NCI-H446 treated with DMSO at 0.1 percent for 48 hours (cell line): Measurements from ENCODE around the gene GREB1L.

ENCODE experiments used
- DNase-seq: peaks from one replicate; lab custom pipeline; 2025; lab: John Stamatoyannopoulos, UW

GREB1L gene

DNA sequence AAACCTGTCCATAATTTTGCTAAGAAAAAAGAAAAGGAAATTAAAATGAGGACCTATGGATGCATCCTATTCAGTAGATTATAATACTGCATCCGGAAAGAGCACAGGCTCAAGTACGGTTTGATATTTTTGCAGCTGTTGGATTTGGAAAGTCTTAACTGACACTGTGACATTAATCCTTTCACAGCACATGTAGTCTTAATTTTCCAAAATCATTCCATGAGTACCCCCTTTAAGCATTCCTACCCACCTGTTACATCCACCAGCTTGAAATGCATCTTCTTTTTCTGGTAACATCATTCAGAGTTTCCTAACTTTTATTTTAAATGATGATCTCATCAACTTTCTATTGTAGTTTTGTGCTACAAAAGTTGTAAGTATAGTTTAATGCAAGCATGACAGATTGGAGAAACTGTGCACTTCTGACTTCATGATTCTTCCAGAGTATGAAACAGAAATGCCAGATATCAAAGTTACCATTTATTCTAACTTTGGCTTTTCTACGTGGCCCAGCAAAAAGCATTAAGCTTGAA lies 244.9 kb downstream of the GREB1L start:
- DNase-seq = no peak

- peak; percentile 27 for DNase-seq
Observed at GRCh38 chr18:21489119-21489750, 247.2 kb downstream of the GREB1L start.

- no peak for DNase-seq
Observed at GRCh38 chr18:21489919-21490495, 248.0 kb downstream of the GREB1L start.

GRCh38 chr18:21490748-21491147 lies 248.7 kb downstream of the GREB1L start:
- DNase-seq = no peak

DNA sequence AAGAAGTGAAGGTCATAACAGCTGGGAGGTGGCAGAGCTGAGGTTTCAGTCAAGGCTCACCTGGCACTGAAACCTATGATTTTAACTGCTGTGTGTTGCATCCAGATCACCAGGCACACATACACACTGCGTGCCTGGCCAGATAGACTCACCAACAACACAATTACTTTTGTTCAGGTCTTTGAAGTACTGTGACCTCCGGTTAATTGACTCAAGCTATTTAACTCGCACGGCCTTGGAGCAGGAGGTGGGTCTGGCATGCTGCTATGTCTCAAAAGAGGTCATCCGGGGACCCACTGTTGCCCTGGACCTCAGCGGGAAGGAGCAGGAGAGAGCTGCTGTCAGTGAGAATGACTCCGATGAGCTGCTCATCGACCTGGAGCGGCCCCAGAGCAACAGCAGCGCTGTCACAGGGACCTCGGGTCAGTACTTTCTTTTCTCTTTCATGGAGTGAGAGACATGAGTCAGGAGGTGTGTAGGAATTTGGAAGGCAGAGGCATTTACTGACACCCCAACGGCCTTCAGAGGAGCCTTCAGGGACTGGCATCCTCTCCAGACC lies 254.3 kb downstream of the GREB1L start:
- DNase-seq = no peak

DNA sequence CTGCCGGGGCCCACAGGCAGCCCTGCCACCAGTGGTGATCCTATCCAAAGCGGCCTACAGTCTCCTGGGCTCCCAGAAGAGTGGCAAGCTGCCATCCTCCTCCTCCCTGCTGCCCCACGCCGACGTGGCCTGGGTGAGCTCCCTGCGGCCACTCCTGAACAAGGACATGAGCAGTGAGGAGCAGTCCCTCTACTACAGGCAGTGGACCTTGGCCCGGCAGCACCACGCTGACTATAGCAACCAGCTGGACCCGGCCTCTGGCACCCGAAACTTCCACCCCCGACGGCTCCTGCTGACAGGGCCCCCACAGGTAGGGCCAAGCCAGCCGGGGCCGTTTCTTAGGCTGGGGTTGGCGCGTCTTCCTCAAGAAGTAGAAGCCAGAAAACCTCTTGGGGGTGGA lies 258.0 kb downstream of the GREB1L start:
- DNase-seq = no peak

DNA sequence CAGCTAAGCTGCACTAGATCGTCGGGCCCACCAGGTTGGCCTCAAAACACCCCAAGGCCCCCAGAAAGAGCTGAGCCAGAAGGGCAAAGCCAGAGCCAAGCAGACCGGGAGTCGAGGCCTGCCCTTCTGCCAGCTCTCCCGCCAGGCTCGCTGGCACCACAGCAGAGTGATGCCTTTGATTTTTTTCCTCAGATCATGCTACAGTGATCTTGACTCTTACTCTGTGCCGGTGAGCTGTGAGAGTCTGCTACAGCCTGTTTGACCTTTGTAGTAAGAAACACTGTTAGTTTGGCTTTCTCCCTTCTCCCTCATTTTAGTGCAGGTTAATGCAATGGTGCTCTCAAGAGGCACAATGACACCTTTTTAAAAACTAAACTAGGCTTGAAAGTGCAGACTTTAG lies 260.6 kb downstream of the GREB1L start:
- no peak for DNase-seq

GRCh38 chr18:21507913-21508701 lies 266.1 kb downstream of the GREB1L start:
- no peak for DNase-seq

- no peak for DNase-seq
Observed at GRCh38 chr18:21509062-21509461, 267.0 kb downstream of the GREB1L start.

DNA sequence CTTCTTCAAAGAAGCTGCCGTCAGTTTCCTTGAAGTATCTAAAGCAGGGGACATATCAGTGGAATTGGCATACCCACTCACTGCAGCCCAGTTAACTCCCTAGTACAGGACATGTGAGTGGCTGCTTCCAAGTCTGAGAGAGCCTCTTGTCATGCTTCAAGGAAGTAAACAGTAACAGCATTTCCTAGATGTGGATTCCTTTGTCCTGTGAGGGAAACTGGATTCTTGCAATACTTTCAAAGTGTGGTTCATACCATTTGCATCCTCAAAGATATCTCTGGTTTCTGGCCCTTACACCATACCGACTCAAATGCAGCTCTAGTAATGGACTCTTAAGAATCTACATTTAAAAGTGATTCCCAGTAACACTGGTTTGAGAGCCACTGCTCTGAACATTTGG lies 271.3 kb downstream of the GREB1L start:
- DNase-seq = no peak

- no peak for DNase-seq
Observed at GRCh38 chr18:21513741-21514140, 271.7 kb downstream of the GREB1L start.

DNA sequence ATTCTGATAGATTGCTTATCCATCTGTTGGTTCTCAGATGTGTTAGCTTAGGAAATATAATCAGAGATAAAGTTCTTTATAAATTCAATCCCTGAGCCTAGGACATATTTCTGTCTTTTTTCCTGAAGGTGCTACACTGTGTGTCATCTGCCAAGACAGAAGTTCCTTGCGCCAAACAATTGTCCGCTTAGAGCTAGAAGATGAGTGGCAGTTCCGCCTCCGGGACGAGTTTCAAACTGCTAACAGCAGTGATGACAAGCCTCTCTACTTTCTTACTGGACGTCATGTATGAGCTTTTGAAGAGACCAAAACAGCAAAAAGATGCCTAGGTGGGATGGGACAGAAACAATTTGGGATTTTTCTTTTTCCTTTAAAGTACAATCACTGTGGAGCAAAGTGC lies 280.5 kb downstream of the GREB1L start:
- DNase-seq = no peak

GRCh38 chr18:21525916-21526315 lies 283.9 kb downstream of the GREB1L start:
- no peak for DNase-seq

GRCh38 chr18:21526463-21526862 lies 284.4 kb downstream of the GREB1L start:
- DNase-seq = no peak

GRCh38 chr18:21534327-21534726 lies 292.3 kb downstream of the GREB1L start:
- DNase-seq = no peak

DNA sequence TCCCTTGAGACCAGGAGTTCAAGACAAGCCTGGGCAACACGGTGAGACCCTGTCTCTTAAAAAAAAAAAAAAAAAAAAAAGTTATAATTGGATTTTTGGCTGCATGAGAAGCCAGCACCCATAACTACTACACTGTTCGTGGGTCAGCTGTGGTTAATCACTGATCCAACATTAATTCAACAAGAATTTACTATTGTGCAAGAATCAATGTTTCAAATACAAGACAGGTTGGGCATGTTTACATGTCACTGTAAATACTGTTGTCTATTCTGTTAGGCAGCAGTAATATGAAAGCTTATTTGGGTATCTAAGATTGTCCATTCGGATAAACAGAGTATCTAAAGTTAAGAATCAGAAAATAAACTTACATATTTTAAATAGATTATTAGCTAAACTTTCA lies 296.2 kb downstream of the GREB1L start:
- no peak for DNase-seq

- DNase-seq = no peak
Observed at GRCh38 chr18:21546423-21546822, 304.4 kb downstream of the GREB1L start.

GRCh38 chr18:21548647-21549046 lies 306.6 kb downstream of the GREB1L start:
- DNase-seq = no peak

DNA sequence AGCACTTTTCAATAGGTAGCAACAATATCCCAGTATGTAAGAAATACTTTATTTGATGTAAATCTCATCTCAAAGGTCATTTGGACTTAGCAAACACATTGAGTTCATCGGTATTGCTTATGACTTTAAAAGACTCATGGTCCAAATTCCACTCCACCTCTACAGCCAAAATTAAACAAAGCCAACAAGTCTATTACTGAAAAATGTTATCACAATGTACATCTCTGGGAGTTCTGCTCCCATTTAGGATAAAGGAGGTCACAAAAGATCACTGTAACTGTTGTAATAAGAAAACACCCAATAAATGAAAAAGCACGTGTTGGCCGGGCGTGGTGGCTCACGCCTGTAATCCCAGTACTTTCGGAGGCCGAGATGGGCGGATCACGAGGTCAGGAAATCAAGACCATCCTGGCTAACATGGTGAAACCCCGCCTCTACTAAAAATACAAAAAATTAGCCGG lies 308.5 kb downstream of the GREB1L start:
- DNase-seq = no peak

- DNase-seq = no peak
Observed at GRCh38 chr18:21557607-21558253, 315.7 kb downstream of the GREB1L start.

DNA sequence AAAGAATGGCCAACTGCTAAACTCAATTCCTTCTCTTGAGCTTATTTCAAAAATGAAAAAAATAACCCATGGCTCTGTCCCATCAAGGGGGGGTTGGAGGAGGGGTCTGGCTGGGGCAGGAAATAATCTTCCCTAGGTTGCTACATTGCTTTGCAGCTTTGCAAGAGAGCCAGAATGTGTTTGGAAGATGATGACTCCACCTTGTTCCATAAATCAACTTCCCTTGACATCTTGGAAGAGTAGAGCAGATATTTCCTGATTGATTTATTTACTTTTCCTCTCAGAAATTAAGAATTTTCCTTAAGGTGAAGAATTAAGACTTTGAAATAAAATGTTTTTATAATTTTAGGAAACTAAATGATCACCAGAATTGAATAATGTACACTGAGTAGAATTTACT lies 317.2 kb downstream of the GREB1L start:
- no peak for DNase-seq

DNA sequence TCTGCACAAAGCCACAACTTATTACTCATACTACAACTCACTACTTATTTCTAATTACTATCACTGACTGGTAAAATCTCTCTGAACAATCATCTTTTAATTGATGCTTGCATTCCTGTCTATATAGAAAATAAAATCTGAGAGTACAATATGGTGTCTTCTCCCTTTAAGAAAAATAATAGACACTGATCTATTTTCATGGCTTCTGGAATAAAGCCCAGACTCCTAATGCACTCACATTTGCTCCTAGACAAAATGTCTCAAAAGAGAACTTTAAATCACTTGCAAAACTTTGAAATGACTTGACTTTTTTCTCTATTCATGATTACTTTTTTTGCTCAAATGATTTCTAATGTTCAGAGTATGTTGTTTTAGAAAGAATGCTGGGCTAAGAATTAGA lies 329.7 kb downstream of the GREB1L start:
- no peak for DNase-seq
